ENCODE results near the gene OSM. TPM values are rescaled to one million over a fixed set of nuclear protein-coding genes. Genes with fewer than 3 reads are reported as not detected.
A peak's percentile ranks its signal among the peaks of the same experiment; 100 is the strongest.

The OSM gene
- total RNA-seq, 5 donors from 2014 or later (not counting 1 experiment from before 2014, with no cell fraction given) = 5.9 to 16.5 (median 7.4) TPM

GRCh38 chr22:30310881-30311771, 44.5 kb upstream of the OSM start:
- Histone ChIP-seq H3K27me3 (replicated peaks in 1 of 2; ENCODE audit: control insufficient read depth in 2 of 2, extremely low read depth in 1 of 2, insufficient read depth in 2 of 2, low read length in 1 of 2) (no peaks in the 10 kb centered on the region), H3K36me3 (ENCODE audit: control insufficient read depth in 2 of 2, extremely low read depth in 1 of 2, insufficient read depth in 1 of 2, low read length in 1 of 2) (peaks cover 0 to 8% of the 10 kb centered on the region in 2 donors), H3K4me3 (ENCODE audit: control insufficient read depth in 1 of 2, extremely low read depth in 1 of 2, low read length in 1 of 2) (no peak overlapping the region), H3K4me1 (ENCODE audit: control insufficient read depth in 1 of 2, extremely low read depth in 1 of 2, insufficient read depth in 2 of 2, low read length in 2 of 2) (peaks cover 89 to 96% of the 10 kb centered on the region in 2 experiments), H3K9me3 (no peaks in the 10 kb centered on the region), H3K27ac (ENCODE audit: low read length) (peak overlapping the region; percentile 86)
- DNase-seq (no peak), ATAC-seq (replicated peaks in 1 of 4) (no peak)
- peaks cover 15% of the 10 kb centered on the region for H3K36me3 Mint-ChIP-seq
- POLR2A ChIA-PET = interaction anchor here in 1 of 2 donors (1.0 to 1.5 kb wide), 2 partner anchors 13 to 15 kb away, joined by 3 read pairs; no protein-coding TSS in a partner anchor
- peaks cover 97 to 98% (median 97%) of the 10 kb centered on the region in 3 donors for H3K4me1 Mint-ChIP-seq
- CTCF ChIA-PET = interaction anchor here in 1 of 2 donors (1.3 to 1.5 kb wide), 3 partner anchors 10 to 23 kb away, joined by 3 to 5 read pairs (median 4); partner anchors contain the start of gene TBC1D10A
- no CpG with 5 or more reads among the region's 8 CpGs for WGBS (ENCODE audit: insufficient coverage)
- no peaks in the 10 kb centered on the region for H3K9me3 Mint-ChIP-seq
- H3K27ac Mint-ChIP-seq = peak overlapping the region; percentile 98 to 99
- peak overlapping the region; percentile 21 to 73 (median 36) for H3K4me3 Mint-ChIP-seq
- H3K27me3 Mint-ChIP-seq = no peaks in the 10 kb centered on the region

- H3K4me3 ChIP-seq (ENCODE audit: control insufficient read depth in 1 of 2, extremely low read depth in 1 of 2, low read length in 1 of 2) = peak overlapping the region in 1 of 2 donors; percentile 29
- H3K27me3 Mint-ChIP-seq = no peaks in the 10 kb centered on the region
- no peaks in the 10 kb centered on the region for H3K9me3 ChIP-seq
- peaks cover 89 to 96% of the 10 kb centered on the region in 2 experiments for H3K4me1 ChIP-seq (ENCODE audit: control insufficient read depth in 1 of 2, extremely low read depth in 1 of 2, insufficient read depth in 2 of 2, low read length in 2 of 2)
- H3K4me3 Mint-ChIP-seq = peak overlapping the region; percentile 36 to 73 (median 61)
- peak overlapping the region; percentile 98 to 99 for H3K27ac Mint-ChIP-seq
- WGBS (ENCODE audit: insufficient coverage) = 53% methylated on average over 2 of the region's 7 CpGs
- DNase-seq (peak in 17 of 35 experiments; percentile 35 to 70 (median 47)), ATAC-seq (replicated peaks in 1 of 4) (peak; percentile 35 to 51 (median 38))
- CTCF ChIA-PET = interaction anchor here in 1 of 2 donors (0.6 to 1.5 kb wide), 5 partner anchors 9 to 22 kb away, joined by 3 to 5 read pairs (median 4); partner anchors contain the start of gene TBC1D10A
- peaks cover 12% of the 10 kb centered on the region for H3K36me3 Mint-ChIP-seq
- H3K9me3 Mint-ChIP-seq = no peaks in the 10 kb centered on the region
- peaks cover 0 to 2% of the 10 kb centered on the region in 2 donors for H3K36me3 ChIP-seq (ENCODE audit: control insufficient read depth in 2 of 2, extremely low read depth in 1 of 2, insufficient read depth in 1 of 2, low read length in 1 of 2)
- H3K27me3 ChIP-seq (replicated peaks in 1 of 2; ENCODE audit: control insufficient read depth in 2 of 2, extremely low read depth in 1 of 2, insufficient read depth in 2 of 2, low read length in 1 of 2) = no peaks in the 10 kb centered on the region
- peaks cover 97 to 98% (median 97%) of the 10 kb centered on the region in 3 donors for H3K4me1 Mint-ChIP-seq
- H3K27ac ChIP-seq (ENCODE audit: low read length) = peak overlapping the region; percentile 86
- POLR2A ChIA-PET = interaction anchor here in 1 of 2 donors (1.0 to 1.5 kb wide), 3 partner anchors 14 to 17 kb away, joined by 3 read pairs; partner anchors contain the start of gene TBC1D10A
Observed at GRCh38 chr22:30309951-30310741, 43.5 kb upstream of the OSM start.

- H3K27me3 Mint-ChIP-seq = no peaks in the 10 kb centered on the region
- H3K36me3 ChIP-seq (ENCODE audit: control insufficient read depth in 2 of 2, extremely low read depth in 1 of 2, insufficient read depth in 1 of 2, low read length in 1 of 2) = peaks cover 0 to 6% of the 10 kb centered on the region in 2 donors
- 18% methylated on average over 2 of the region's 5 CpGs for WGBS (ENCODE audit: insufficient coverage)
- H3K27me3 ChIP-seq (replicated peaks in 1 of 2; ENCODE audit: control insufficient read depth in 2 of 2, extremely low read depth in 1 of 2, insufficient read depth in 2 of 2, low read length in 1 of 2) = no peaks in the 10 kb centered on the region
- H3K4me3 ChIP-seq (ENCODE audit: control insufficient read depth in 1 of 2, extremely low read depth in 1 of 2, low read length in 1 of 2) = no peak overlapping the region
- peaks cover 97 to 98% (median 97%) of the 10 kb centered on the region in 3 donors for H3K4me1 Mint-ChIP-seq
- POLR2A ChIA-PET = interaction anchor here (0.7 kb wide), 2 partner anchors 16 to 20 kb away, joined by 3 read pairs; no protein-coding TSS in a partner anchor
- H3K4me1 ChIP-seq (ENCODE audit: control insufficient read depth in 1 of 2, extremely low read depth in 1 of 2, insufficient read depth in 2 of 2, low read length in 2 of 2) = peaks cover 93 to 97% of the 10 kb centered on the region in 2 experiments
- peak overlapping the region; percentile 86 for H3K27ac ChIP-seq (ENCODE audit: low read length)
- no peak for ATAC-seq (replicated peaks in 1 of 4)
- peaks cover 12% of the 10 kb centered on the region for H3K36me3 Mint-ChIP-seq
- H3K4me3 Mint-ChIP-seq = peak overlapping the region; percentile 49 to 73 (median 55)
- H3K27ac Mint-ChIP-seq = peak overlapping the region; percentile 98 to 99
- CTCF ChIA-PET = interaction anchor here (0.5 to 1.0 kb wide), 4 partner anchors 16 to 46 kb away, joined by 3 read pairs; no protein-coding TSS in a partner anchor
- H3K9me3 ChIP-seq = no peaks in the 10 kb centered on the region
- peak in 1 of 35 experiments; percentile 36 for DNase-seq
- H3K9me3 Mint-ChIP-seq = no peaks in the 10 kb centered on the region
Observed at GRCh38 chr22:30308518-30309230, 42.0 kb upstream of the OSM start.

GRCh38 chr22:30308093-30308492, 41.4 kb upstream of the OSM start:
- peaks cover 96 to 97% of the 10 kb centered on the region in 2 experiments for H3K4me1 ChIP-seq (ENCODE audit: control insufficient read depth in 1 of 2, extremely low read depth in 1 of 2, insufficient read depth in 2 of 2, low read length in 2 of 2)
- no peaks in the 10 kb centered on the region for H3K9me3 Mint-ChIP-seq
- DNase-seq (no peak), ATAC-seq (replicated peaks in 1 of 4) (no peak)
- H3K27ac ChIP-seq (ENCODE audit: low read length) = peak overlapping the region; percentile 86
- H3K4me3 Mint-ChIP-seq = peak overlapping the region; percentile 49 to 73 (median 55)
- H3K36me3 ChIP-seq (ENCODE audit: control insufficient read depth in 2 of 2, extremely low read depth in 1 of 2, insufficient read depth in 1 of 2, low read length in 1 of 2) = peaks cover 0 to 9% of the 10 kb centered on the region in 2 donors
- H3K9me3 ChIP-seq = no peaks in the 10 kb centered on the region
- peak overlapping the region; percentile 98 to 99 for H3K27ac Mint-ChIP-seq
- POLR2A ChIA-PET = no interaction called here
- H3K27me3 ChIP-seq (replicated peaks in 1 of 2; ENCODE audit: control insufficient read depth in 2 of 2, extremely low read depth in 1 of 2, insufficient read depth in 2 of 2, low read length in 1 of 2) = no peaks in the 10 kb centered on the region
- peaks cover 18% of the 10 kb centered on the region for H3K36me3 Mint-ChIP-seq
- no peak overlapping the region for H3K4me3 ChIP-seq (ENCODE audit: control insufficient read depth in 1 of 2, extremely low read depth in 1 of 2, low read length in 1 of 2)
- CTCF ChIA-PET = interaction anchor here (0.5 to 2.1 kb wide), 5 partner anchors 16 to 83 kb away, joined by 3 to 7 read pairs (median 3); partner anchors contain the start of gene CASTOR1 (in 1 of the 2)
- WGBS (ENCODE audit: insufficient coverage) = 66% methylated on average over 2 of the region's 2 CpGs
- peaks cover 99 to 100% (median 99%) of the 10 kb centered on the region in 3 donors for H3K4me1 Mint-ChIP-seq
- H3K27me3 Mint-ChIP-seq = no peaks in the 10 kb centered on the region

- Mint-ChIP-seq H3K4me3 (peak overlapping the region; percentile 73 to 77 (median 75)), H3K27me3 (no peaks in the 10 kb centered on the region), H3K27ac (peak overlapping the region; percentile 98 to 99), H3K4me1 (peaks cover 99 to 100% (median 99%) of the 10 kb centered on the region in 3 donors), H3K9me3 (no peaks in the 10 kb centered on the region), H3K36me3 (peaks cover 22% of the 10 kb centered on the region)
- DNase-seq = peak in 4 of 35 experiments; percentile 16 to 55 (median 40)
- POLR2A ChIA-PET = interaction anchor here (0.6 to 1.0 kb wide), 4 partner anchors 11 to 117 kb away, joined by 4 to 5 read pairs (median 4); partner anchors contain the start of gene TBC1D10A (in 1 of the 2)
- peak overlapping the region; percentile 86 for H3K27ac ChIP-seq (ENCODE audit: low read length)
- 72% methylated on average over 2 of the region's 4 CpGs for WGBS (ENCODE audit: insufficient coverage)
- H3K36me3 ChIP-seq (ENCODE audit: control insufficient read depth in 2 of 2, extremely low read depth in 1 of 2, insufficient read depth in 1 of 2, low read length in 1 of 2) = peaks cover 2 to 19% of the 10 kb centered on the region in 2 donors
- ATAC-seq (replicated peaks in 1 of 4) = peak in 1 of 4 experiments; percentile 5
- peaks cover 94 to 97% of the 10 kb centered on the region in 2 experiments for H3K4me1 ChIP-seq (ENCODE audit: control insufficient read depth in 1 of 2, extremely low read depth in 1 of 2, insufficient read depth in 2 of 2, low read length in 2 of 2)
- peak overlapping the region; percentile 34 to 65 for H3K4me3 ChIP-seq (ENCODE audit: control insufficient read depth in 1 of 2, extremely low read depth in 1 of 2, low read length in 1 of 2)
- no peaks in the 10 kb centered on the region for H3K27me3 ChIP-seq (replicated peaks in 1 of 2; ENCODE audit: control insufficient read depth in 2 of 2, extremely low read depth in 1 of 2, insufficient read depth in 2 of 2, low read length in 1 of 2)
- no peaks in the 10 kb centered on the region for H3K9me3 ChIP-seq
- CTCF ChIA-PET = interaction anchor here in 1 of 2 donors (0.9 to 2.1 kb wide), 4 partner anchors 17 to 49 kb away, joined by 3 to 7 read pairs (median 6); partner anchors contain the start of genes CASTOR1, CCDC157 and SF3A1
Observed at GRCh38 chr22:30307041-30307574, 40.5 kb upstream of the OSM start.
